ENCODE data around the gene PCDHA6. TPM values are rescaled to one million over a fixed set of nuclear protein-coding genes. Genes with fewer than 3 reads are reported as not detected.
"Not testable (repeated sequence)": the region's sequence is repeated elsewhere in the genome, so short reads cannot be mapped to it uniquely, and the experiment has no call there.

PCDHA6 gene
- total RNA-seq, 2 experiments from 2014 or later = not detected

DNA sequence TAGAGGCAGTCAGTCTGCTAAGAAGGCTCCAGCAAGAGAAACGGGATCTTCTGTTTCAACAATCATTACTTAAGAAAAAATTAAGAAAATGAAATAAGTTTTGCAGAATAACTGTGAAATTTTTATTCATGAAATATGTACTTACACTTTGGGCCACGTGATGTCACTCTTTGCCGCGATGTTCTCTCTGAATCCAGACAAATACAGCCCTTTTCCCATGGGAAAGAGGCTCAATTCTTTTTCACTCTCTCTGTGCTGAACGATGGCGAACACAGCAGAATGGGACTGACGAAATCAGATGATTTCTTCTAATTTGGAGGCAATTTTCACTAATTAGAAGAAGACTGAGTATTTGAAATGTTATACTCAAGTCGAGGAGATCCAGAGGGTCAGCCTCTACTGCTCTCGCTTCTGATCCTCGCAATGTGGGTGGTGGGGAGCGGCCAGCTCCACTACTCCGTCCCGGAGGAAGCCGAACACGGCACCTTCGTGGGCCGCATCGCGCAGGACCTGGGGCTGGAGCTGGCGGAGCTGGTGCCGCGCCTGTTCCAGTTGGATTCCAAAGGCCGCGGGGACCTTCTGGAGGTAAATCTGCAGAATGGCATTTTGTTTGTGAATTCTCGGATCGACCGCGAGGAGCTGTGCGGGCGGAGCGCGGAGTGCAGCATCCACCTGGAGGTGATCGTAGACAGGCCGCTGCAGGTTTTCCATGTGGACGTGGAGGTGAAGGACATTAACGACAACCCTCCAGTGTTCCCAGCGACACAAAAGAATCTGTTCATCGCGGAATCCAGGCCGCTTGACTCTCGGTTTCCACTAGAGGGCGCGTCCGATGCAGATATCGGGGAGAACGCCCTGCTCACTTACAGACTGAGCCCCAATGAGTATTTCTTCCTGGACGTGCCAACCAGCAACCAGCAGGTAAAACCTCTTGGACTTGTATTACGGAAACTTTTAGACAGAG is 20.7 kb downstream of the PCDHA6 start, which contains the start of gene PCDHA9:
PCDHA9 (plus strand) TSS at position 244 of the 964 bp plus-strand sequence; CDS start at position 358, 114 bp downstream.
- POLR2A ChIA-PET = not testable (repeated sequence)

DNA sequence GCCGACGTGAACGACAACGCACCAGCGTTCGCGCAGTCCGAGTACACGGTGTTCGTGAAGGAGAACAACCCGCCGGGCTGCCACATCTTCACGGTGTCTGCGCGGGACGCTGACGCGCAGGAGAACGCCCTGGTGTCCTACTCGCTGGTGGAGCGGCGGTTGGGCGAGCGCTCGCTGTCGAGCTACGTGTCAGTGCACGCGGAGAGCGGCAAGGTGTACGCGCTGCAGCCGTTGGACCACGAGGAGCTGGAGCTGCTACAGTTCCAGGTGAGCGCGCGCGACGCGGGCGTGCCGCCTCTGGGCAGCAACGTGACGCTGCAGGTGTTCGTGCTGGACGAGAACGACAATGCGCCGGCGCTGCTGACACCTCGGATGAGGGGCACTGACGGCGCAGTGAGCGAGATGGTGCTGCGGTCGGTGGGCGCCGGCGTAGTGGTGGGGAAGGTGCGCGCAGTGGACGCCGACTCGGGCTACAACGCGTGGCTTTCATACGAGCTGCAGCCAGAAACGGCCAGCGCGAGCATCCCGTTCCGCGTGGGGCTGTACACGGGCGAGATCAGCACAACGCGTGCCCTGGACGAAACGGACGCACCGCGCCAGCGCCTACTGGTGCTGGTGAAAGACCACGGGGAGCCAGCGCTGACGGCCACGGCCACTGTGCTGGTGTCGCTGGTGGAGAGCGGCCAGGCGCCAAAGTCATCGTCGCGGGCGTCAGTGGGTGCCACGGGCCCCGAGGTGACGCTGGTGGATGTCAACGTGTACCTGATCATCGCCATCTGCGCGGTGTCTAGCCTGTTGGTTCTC is 22.3 kb downstream of the PCDHA6 start:
- intact Hi-C loops (cut with DNase I, micrococcal nuclease) = loop anchor here in 1 of 2 experiments (5.0 to 10.0 kb wide), 2 partner anchors 32 to 515 kb away; partner anchors contain the start of genes PCDHA13 and PCDHGA5
- ATAC-seq; DNase-seq; H3K4me1 Mint-ChIP-seq; H3K27ac Mint-ChIP-seq; POLR2A ChIA-PET; H3K36me3 Mint-ChIP-seq (ENCODE audit: low read depth); H3K4me3 Mint-ChIP-seq: not testable (repeated sequence)
- CTCF ChIA-PET = interaction anchor here (0.7 to 0.8 kb wide), 2 partner anchors 363 to 485 kb away, joined by 3 read pairs; no protein-coding TSS in a partner anchor
- Mint-ChIP-seq H3K9me3 (ENCODE audit: low read depth) (peaks cover 14% of the 10 kb centered on the region), H3K27me3 (peaks cover 21% of the 10 kb centered on the region)

More for the DNA sequence above, 20.7 kb downstream of the PCDHA6 start, which contains the start of gene PCDHA9:
- CTCF ChIA-PET; DNase-seq; H3K4me1 Mint-ChIP-seq; H3K4me3 Mint-ChIP-seq; H3K27ac Mint-ChIP-seq; ATAC-seq; H3K36me3 Mint-ChIP-seq (ENCODE audit: low read depth): not testable (repeated sequence)
- Mint-ChIP-seq H3K9me3 (ENCODE audit: low read depth) (peaks cover 14% of the 10 kb centered on the region), H3K27me3 (peaks cover 24% of the 10 kb centered on the region)
- intact Hi-C loops (cut with DNase I, micrococcal nuclease) = loop anchor here in 1 of 2 experiments (5.0 to 10.0 kb wide), 2 partner anchors 34 to 516 kb away; partner anchors contain the start of genes PCDHA13 and PCDHGA5

DNA sequence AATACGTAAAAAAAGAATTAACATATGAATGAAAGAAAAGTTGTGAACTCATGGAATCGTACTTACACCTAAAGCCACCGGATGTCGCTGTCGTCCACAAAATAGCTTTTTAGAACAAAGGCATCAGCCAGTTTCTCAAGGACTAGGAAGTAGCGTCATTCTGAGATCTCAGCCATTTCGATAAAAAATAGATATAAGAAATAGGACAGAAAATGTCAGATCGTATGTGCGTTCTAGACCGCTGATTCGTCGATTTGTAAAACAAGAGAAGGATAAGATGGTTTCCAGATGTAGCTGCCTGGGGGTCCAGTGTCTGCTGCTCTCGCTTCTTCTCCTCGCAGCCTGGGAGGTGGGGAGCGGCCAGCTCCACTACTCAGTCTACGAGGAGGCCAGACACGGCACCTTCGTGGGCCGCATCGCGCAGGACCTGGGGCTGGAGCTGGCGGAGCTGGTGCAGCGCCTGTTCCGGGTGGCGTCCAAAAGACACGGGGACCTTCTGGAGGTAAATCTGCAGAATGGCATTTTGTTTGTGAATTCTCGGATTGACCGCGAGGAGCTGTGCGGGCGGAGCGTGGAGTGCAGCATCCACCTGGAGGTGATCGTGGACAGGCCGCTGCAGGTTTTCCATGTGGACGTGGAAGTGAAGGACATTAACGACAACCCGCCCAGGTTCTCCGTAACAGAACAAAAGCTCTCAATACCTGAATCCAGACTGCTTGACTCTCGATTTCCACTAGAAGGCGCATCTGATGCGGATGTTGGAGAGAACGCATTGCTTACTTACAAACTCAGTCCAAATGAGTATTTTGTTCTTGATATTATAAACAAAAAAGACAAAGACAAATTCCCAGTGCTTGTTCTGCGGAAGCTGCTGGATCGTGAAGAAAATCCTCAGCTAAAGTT is 28.3 kb downstream of the PCDHA6 start, which contains the start of gene PCDHA10:
PCDHA10 (plus strand) TSS at position 126 of the 903 bp plus-strand sequence; CDS start at position 278, 152 bp downstream.
- POLR2A ChIA-PET = no interaction called here
- CTCF ChIA-PET = interaction anchor here (0.7 to 1.4 kb wide), 2 partner anchors 9 to 14 kb away, joined by 3 read pairs; no protein-coding TSS in a partner anchor
- DNase-seq = no peak
- Mint-ChIP-seq H3K27me3 (peaks cover 21% of the 10 kb centered on the region), H3K9me3 (ENCODE audit: low read depth) (peaks cover 19% of the 10 kb centered on the region), H3K4me1 (no peaks in the 10 kb centered on the region), H3K4me3 (no peak within 1 kb of the TSS), H3K27ac (no peak within 1 kb of the TSS), H3K36me3 (ENCODE audit: low read depth) (peaks cover 7% of the 10 kb centered on the region)
- no peak for ATAC-seq
- intact Hi-C loops (cut with DNase I, micrococcal nuclease) = no loop called here

DNA sequence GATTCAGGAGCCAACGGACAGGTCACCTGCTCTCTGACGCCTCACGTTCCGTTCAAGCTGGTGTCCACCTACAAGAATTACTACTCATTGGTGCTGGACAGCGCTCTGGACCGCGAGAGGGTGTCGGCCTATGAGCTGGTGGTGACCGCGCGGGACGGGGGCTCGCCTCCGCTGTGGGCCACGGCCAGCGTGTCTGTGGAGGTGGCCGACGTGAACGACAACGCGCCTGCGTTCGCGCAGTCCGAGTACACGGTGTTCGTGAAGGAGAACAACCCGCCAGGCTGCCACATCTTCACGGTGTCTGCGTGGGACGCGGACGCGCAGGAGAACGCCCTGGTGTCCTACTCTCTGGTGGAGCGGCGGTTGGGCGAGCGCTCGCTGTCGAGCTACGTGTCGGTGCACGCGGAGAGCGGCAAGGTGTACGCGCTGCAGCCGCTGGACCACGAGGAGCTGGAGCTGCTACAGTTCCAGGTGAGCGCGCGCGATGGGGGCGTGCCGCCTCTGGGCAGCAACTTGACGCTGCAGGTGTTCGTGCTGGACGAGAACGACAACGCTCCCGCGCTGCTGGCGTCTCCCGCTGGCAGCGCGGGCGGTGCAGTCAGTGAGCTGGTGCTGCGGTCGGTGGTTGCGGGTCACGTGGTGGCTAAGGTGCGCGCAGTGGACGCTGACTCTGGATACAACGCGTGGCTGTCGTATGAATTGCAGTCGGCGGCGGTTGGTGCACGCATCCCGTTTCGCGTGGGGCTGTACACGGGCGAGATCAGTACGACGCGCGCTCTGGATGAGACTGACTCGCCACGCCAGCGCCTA is 29.6 kb downstream of the PCDHA6 start:
- ATAC-seq (no peak), DNase-seq (no peak)
- Mint-ChIP-seq H3K9me3 (ENCODE audit: low read depth) (peaks cover 21% of the 10 kb centered on the region), H3K4me1 (no peaks in the 10 kb centered on the region), H3K36me3 (ENCODE audit: low read depth) (peaks cover 7% of the 10 kb centered on the region), H3K27ac (no peak overlapping the region), H3K4me3 (no peak overlapping the region), H3K27me3 (peaks cover 29% of the 10 kb centered on the region)
- CTCF ChIA-PET = no interaction called here
- POLR2A ChIA-PET = no interaction called here
- intact Hi-C loops (cut with DNase I, micrococcal nuclease) = no loop called here

DNA sequence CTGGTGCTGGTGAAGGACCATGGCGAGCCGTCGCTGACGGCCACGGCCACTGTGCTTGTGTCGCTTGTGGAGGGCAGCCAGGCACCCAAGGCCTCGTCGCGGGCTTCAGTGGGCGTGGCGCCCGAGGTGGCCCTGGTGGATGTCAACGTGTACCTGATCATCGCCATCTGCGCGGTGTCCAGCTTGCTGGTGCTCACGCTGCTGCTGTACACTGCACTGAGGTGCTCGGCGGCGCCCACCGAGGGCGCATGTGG is 30.2 kb downstream of the PCDHA6 start:
- DNase-seq (no peak), ATAC-seq (no peak)
- Mint-ChIP-seq H3K4me3 (no peak overlapping the region), H3K9me3 (ENCODE audit: low read depth) (peaks cover 21% of the 10 kb centered on the region), H3K36me3 (ENCODE audit: low read depth) (peaks cover 7% of the 10 kb centered on the region), H3K4me1 (no peaks in the 10 kb centered on the region), H3K27ac (no peak overlapping the region), H3K27me3 (peaks cover 29% of the 10 kb centered on the region)
- intact Hi-C loops (cut with DNase I, micrococcal nuclease) = no loop called here
- ChIA-PET POLR2A (no interaction called here), CTCF (no interaction called here)

DNA sequence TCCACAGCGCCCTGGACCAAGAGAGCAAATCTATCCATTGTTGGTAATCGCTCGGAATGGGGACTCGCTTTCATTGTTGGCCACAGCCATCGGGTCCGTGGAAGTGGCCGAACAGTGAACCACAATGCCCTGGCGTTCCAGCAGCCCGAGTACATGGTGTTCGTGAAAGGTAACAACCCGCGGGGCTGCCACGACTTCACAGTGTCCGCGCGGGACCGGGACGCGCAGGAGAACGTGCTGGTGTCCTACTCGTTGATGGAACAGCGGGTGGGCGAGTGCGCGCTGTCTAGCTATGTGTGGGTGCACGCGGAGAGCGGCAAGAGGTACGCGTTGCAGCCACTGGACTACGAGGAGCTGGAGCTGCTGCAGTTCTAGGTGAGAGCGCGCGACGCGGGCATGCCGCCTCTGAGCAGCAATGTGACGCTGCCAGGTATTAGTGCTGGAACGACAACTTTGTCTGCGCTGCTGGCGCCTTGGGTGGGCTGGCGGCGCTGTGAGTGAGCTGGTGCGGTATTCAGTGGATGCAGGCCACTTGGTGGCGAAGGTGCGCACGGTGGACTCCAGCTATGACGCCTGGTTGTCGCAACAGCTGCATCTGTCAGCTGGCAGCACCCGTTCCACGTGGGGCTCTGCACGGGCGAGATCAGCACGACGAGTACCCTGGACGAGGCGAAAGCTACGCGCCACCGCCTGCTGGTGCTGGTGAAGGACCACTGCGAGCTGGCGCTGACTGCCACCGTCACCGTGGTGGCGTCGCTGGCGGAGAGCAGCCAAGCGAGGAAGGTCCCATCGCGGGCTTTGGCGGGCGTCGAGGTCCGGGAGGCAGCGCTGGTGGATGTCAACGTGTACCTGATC is 34.9 kb downstream of the PCDHA6 start:
- Mint-ChIP-seq H3K27ac (no peak overlapping the region), H3K36me3 (ENCODE audit: low read depth) (no peaks in the 10 kb centered on the region), H3K27me3 (peaks cover 22% of the 10 kb centered on the region), H3K4me1 (no peaks in the 10 kb centered on the region), H3K4me3 (no peak overlapping the region), H3K9me3 (ENCODE audit: low read depth) (peaks cover 2% of the 10 kb centered on the region)
- ChIA-PET CTCF (no interaction called here), POLR2A (no interaction called here)
- DNase-seq (no peak), ATAC-seq (no peak)
- intact Hi-C loops (cut with DNase I, micrococcal nuclease) = no loop called here

DNA sequence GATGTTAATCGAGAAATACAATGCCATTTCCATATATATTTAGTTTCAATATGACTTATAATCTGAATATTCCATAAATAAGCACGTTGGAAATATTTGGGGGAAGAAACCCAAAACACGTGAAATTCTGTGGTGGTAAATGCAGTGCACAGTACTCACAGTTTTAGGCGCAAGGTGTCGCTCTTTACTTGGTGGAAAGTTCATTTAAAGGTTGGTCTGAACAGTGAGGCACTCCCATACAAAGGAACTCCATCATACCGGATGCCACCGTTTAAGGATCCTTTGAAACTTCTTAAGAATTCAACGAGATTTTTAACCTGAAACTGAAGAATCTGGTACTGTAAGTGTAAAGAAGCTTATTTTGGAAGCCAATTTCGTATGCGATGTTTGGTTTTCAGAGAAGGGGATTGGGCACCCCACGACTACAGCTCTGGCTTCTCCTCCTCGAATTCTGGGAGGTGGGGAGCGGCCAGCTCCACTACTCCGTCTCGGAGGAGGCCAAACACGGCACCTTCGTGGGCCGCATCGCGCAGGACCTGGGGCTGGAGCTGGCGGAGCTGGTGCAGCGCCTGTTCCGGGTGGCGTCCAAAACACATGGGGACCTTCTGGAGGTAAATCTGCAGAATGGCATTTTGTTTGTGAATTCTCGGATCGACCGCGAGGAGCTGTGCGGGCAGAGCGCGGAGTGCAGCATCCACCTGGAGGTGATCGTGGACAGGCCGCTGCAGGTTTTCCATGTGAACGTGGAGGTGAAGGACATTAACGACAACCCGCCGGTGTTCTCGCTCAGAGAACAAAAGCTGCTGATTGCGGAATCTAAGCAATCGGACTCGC is 41.2 kb downstream of the PCDHA6 start, which contains the start of gene PCDHA11:
PCDHA11 (plus strand) TSS at position 237 of the 834 bp plus-strand sequence; CDS start at position 384, 147 bp downstream.
- no peaks in the 10 kb centered on the region for H3K4me1 Mint-ChIP-seq
- H3K4me3 Mint-ChIP-seq = no peak within 1 kb of the TSS
- peaks cover 18% of the 10 kb centered on the region for H3K27me3 Mint-ChIP-seq
- peaks cover 13% of the 10 kb centered on the region for H3K9me3 Mint-ChIP-seq (ENCODE audit: low read depth)
- ChIA-PET POLR2A (no interaction called here), CTCF (interaction anchor here (0.7 to 1.1 kb wide), 3 partner anchors 16 to 172 kb away, joined by 3 to 4 read pairs (median 3); no protein-coding TSS in a partner anchor)
- peaks cover 4% of the 10 kb centered on the region for H3K36me3 Mint-ChIP-seq (ENCODE audit: low read depth)
- intact Hi-C loops (cut with DNase I, micrococcal nuclease) = loop anchor here in 1 of 2 experiments (1.0 kb wide), 1 partner anchor 172 kb away; no protein-coding TSS in a partner anchor
- ATAC-seq (no peak), DNase-seq (no peak)
- H3K27ac Mint-ChIP-seq = no peak within 1 kb of the TSS

DNA sequence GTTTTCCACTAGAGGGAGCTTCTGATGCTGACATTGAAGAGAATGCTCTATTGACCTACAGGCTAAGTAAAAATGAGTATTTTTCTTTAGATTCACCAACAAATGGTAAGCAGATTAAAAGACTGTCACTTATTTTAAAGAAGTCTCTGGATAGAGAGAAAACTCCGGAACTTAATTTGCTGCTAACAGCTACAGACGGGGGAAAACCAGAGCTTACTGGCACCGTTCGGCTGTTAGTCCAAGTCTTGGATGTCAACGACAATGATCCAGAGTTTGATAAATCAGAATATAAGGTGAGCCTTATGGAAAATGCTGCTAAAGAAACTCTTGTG is 41.8 kb downstream of the PCDHA6 start:
- intact Hi-C loops (cut with DNase I, micrococcal nuclease) = no loop called here
- CTCF ChIA-PET = interaction anchor here (0.7 to 1.1 kb wide), 3 partner anchors 17 to 172 kb away, joined by 3 to 4 read pairs (median 3); no protein-coding TSS in a partner anchor

More for the DNA sequence above, 41.8 kb downstream of the PCDHA6 start:
- Mint-ChIP-seq H3K27ac (no peak overlapping the region), H3K9me3 (ENCODE audit: low read depth) (peaks cover 17% of the 10 kb centered on the region), H3K36me3 (ENCODE audit: low read depth) (peaks cover 4% of the 10 kb centered on the region), H3K4me3 (no peak overlapping the region), H3K4me1 (no peaks in the 10 kb centered on the region), H3K27me3 (peaks cover 23% of the 10 kb centered on the region)
- POLR2A ChIA-PET = no interaction called here
- DNase-seq = no peak
- ATAC-seq = no peak

Measured in activated CD4-positive, alpha-beta T cell treated with anti-CD3 and anti-CD28 coated beads for 36 hours (primary cell).